Panc1 (cell line): ENCODE measurements around the gene GALNT11. TPM values are rescaled to one million over a fixed set of nuclear protein-coding genes. Genes with fewer than 3 reads are reported as not detected.

Source experiments
- ATAC-seq: fragments of 200-7000 bp; cut with Tn5 transposase; 2 replicates; pipeline ENCODE4 v1.9.1; 2020; ENCODE audit warnings: mild to moderate bottlenecking, moderate library complexity
- BruUV-seq: library from RNA; stranded (reverse); fragments of 400-500 nt; replicated peaks from 2 replicates; lab custom pipeline; 2021; lab: Mats Ljungman, UMichigan
- CTCF ChIA-PET: fragments of 300-600 bp; sonication (Branson Sonifier 250); formaldehyde crosslinking; loops from one replicate; lab custom pipeline; 2022; ENCODE audit warnings: antibody characterized with exemption; lab: Charles Lee
- POLR2A ChIA-PET: fragments of 300-600 bp; sonication (Branson Sonifier 250); formaldehyde crosslinking; loops from one replicate; lab custom pipeline; 2022; ENCODE audit warnings: antibody characterized with exemption; lab: Charles Lee
- DNase-seq: peaks from one replicate; pipeline ENCODE4 v3.0.0-alpha.2; 2010; ENCODE audit warnings: low read depth, low spot score
- H3K27ac ChIP-seq: 2 replicates; pipeline ENCODE4 v1.5.1; 2011; ENCODE audit warnings: mild to moderate bottlenecking, low read length, inconsistent platforms
- H3K27me3 ChIP-seq: fragments of 200-500 bp; sonication (Bioruptor generic); 2 replicates; pipeline ENCODE4 v1.6.0; 2014; ENCODE audit warnings: low read length, inconsistent platforms; ENCODE audit not compliant: control insufficient read depth, insufficient read depth
- H3K36me3 ChIP-seq: fragments of 200-500 bp; sonication (Bioruptor generic); 2 replicates; pipeline ENCODE4 v1.5.1; 2014; ENCODE audit warnings: inconsistent platforms, mild to moderate bottlenecking, low read length, moderate library complexity; ENCODE audit not compliant: control insufficient read depth, insufficient read depth
- H3K4me1 ChIP-seq: 2 replicates; pipeline ENCODE4 v1.5.1; 2011; ENCODE audit warnings: inconsistent platforms, mild to moderate bottlenecking, low read length, moderate library complexity; ENCODE audit not compliant: control insufficient read depth, insufficient read depth
- H3K4me3 ChIP-seq, 2 experiments: 2 replicates each; pipeline ENCODE4 v1.5.1; 2011 to 2012; ENCODE audit warnings: low read depth in 2 of 2, low read length in 2 of 2, mild to moderate bottlenecking in 2 of 2, inconsistent platforms in 1 of 2, moderate library complexity in 1 of 2
- H3K9me3 ChIP-seq: fragments of 200-500 bp; sonication (Bioruptor generic); 2 replicates; pipeline ENCODE4 v1.5.1; 2014; ENCODE audit warnings: low read depth, mild to moderate bottlenecking, inconsistent platforms, low read length, moderate library complexity; ENCODE audit not compliant: control insufficient read depth, insufficient read depth
- CTCF ChIP-seq: fragments of 450-650 bp; IDR thresholded peaks from 2 replicates; pipeline ENCODE4 v1.5.1; 2017; ENCODE audit warnings: mild to moderate bottlenecking
- POLR2AphosphoS5 ChIP-seq: IDR thresholded peaks from 2 replicates; pipeline ENCODE4 v1.6.1; 2012; ENCODE audit warnings: mild to moderate bottlenecking, low read depth, low read length, moderate library complexity
- REST ChIP-seq, 2 experiments: IDR thresholded peaks; 2 replicates each; pipeline ENCODE4 v1.6.1; 2011 to 2012; ENCODE audit warnings: low read depth in 2 of 2, control low read depth in 1 of 2, low read length in 1 of 2, mild to moderate bottlenecking in 1 of 2, moderate library complexity in 1 of 2; ENCODE audit not compliant: insufficient read depth in 1 of 2
- SIN3A ChIP-seq: IDR thresholded peaks from 2 replicates; pipeline ENCODE4 v1.6.1; 2012; ENCODE audit warnings: low read depth, mild to moderate bottlenecking, low read length, moderate library complexity, borderline replicate concordance; ENCODE audit not compliant: insufficient read depth
- TCF7L2 ChIP-seq: IDR thresholded peaks from 2 replicates; pipeline ENCODE4 v1.6.1; 2011; ENCODE audit warnings: mild to moderate bottlenecking, low read depth, low read length, inconsistent platforms
- in situ Hi-C: cut with HindIII; loops from 2 replicates; pipeline ENCODE4 v1.10.0; 2016; ENCODE audit warnings: low sequenced_read_pairs, low pct_unique_long_range_greater_than_20kb
- intact Hi-C: fragments of 100-400 bp; cut with micrococcal nuclease; formaldehyde crosslinking; loops from one replicate; pipeline ENCODE4 v1.10.0; 2022; ENCODE audit not compliant: unreplicated experiment
- total RNA-seq: library from RNA; stranded (reverse); gene quantifications from one replicate; pipeline ENCODE4 v1.2.1, GENCODE V29; 2021; ENCODE audit not compliant: unreplicated experiment

GALNT11 gene
- total RNA-seq, 1 experiment from 2014 or later, result 48.7 TPM

- Histone ChIP-seq H3K36me3 (no peaks in the 10 kb centered on the region), H3K9me3 (no peaks in the 10 kb centered on the region), H3K4me3 (no peak overlapping the region), H3K4me1 (no peaks in the 10 kb centered on the region), H3K27ac (no peak overlapping the region), H3K27me3 (peaks cover 7% of the 10 kb centered on the region; the same call in 1 of the 2 replicates)
- ATAC-seq, result no peak
- ChIA-PET CTCF (no interaction called here), POLR2A (no interaction called here)
- no peak for DNase-seq
- BruUV-seq, result no TSS peak
- in situ Hi-C loops, result no loop called here
- intact Hi-C loops, result no loop called here
- no peak for TF ChIP-seq SIN3A
- no peak for TF ChIP-seq REST (IDR thresholded peaks at IDR 0.05; ENCODE audit: insufficient read depth in 1 of 2, low read depth in 2 of 2, low read length in 1 of 2)
- TF ChIP-seq POLR2AphosphoS5, result no peak
- no peak for TF ChIP-seq CTCF
- no peak for TF ChIP-seq TCF7L2
Measured at GRCh38 chr7:151999424-152000090, 25.9 kb upstream of the GALNT11 start.

- no TSS peak for BruUV-seq
- TF ChIP-seq CTCF (no peak), SIN3A (no peak)
- DNase-seq (no peak), ATAC-seq (no peak)
- Histone ChIP-seq H3K4me1 (no peaks in the 10 kb centered on the region), H3K36me3 (no peaks in the 10 kb centered on the region), H3K27me3 (peaks cover 7% of the 10 kb centered on the region; the same call in 1 of the 2 replicates), H3K4me3 (no peak overlapping the region), H3K27ac (no peak overlapping the region), H3K9me3 (no peaks in the 10 kb centered on the region)
- in situ Hi-C loops, result no loop called here
- CTCF ChIA-PET, result no interaction called here
- POLR2A ChIA-PET, result no interaction called here
- intact Hi-C loops, result no loop called here
Measured at GRCh38 chr7:152000191-152000590, 25.3 kb upstream of the GALNT11 start.
